GM21528 (cell line): Measurements from ENCODE around the gene RNF208.
"Not testable (repeated sequence)": the region's sequence is repeated elsewhere in the genome, so short reads cannot be mapped to it uniquely, and the experiment has no call there.

ENCODE experiments used
- ATAC-seq: cut with Tn5 transposase; IDR thresholded peaks from one replicate; pipeline ENCODE4 v1.9.1; 2021; ENCODE audit warnings: mild to moderate bottlenecking, moderate library complexity; ENCODE audit not compliant: unreplicated experiment, low FRiP score

The RNF208 gene

DNA sequence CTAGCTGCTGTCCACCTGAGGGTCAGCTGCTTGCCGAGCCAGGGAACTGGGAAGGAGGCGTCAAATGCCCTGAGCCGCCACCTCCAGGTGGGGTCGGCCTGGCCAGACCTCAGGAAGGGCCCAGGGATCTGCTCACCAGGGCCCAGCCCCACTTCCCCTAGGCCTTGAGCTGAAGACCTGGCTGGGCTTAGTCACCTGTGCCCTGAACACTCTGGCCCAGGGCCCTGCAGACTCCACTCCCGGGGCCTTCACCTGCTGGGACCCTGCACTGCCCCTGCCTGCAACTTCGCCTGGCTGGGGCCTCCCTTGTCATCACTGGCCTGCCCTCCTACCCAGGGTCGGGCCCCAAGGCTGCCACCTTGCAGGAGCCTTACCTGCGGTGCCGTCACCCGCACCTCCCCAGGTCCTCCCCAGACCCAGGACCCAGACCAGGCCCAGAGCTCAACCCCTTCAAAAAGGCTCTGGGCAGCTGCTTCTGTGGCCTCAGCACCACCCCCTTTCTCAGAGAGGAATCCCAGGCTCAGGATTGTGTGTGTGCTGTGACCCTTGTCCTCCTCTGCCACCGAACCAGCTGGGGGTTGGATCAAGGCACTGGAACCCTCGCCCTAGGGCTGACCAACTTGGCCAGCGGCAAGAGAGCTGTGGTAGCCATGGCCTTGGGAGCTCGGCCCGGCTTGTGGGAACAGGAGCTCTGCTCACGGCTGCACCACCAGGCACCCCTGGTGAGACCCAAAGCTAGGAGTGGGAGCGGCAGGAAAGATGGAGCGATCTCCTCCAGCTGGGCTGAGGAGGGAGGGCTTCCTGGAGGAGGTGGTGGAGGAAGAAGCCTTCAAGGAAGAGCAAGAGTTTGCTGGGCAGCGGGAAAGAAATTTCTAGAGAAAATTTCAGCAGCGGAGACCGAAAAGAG, 31.9 kb upstream of the RNF208 start:
- ATAC-seq = no peak

- no peak for ATAC-seq
These were observed 30.8 kb upstream of the RNF208 start for GRCh38 chr9:137252555-137253506.

DNA sequence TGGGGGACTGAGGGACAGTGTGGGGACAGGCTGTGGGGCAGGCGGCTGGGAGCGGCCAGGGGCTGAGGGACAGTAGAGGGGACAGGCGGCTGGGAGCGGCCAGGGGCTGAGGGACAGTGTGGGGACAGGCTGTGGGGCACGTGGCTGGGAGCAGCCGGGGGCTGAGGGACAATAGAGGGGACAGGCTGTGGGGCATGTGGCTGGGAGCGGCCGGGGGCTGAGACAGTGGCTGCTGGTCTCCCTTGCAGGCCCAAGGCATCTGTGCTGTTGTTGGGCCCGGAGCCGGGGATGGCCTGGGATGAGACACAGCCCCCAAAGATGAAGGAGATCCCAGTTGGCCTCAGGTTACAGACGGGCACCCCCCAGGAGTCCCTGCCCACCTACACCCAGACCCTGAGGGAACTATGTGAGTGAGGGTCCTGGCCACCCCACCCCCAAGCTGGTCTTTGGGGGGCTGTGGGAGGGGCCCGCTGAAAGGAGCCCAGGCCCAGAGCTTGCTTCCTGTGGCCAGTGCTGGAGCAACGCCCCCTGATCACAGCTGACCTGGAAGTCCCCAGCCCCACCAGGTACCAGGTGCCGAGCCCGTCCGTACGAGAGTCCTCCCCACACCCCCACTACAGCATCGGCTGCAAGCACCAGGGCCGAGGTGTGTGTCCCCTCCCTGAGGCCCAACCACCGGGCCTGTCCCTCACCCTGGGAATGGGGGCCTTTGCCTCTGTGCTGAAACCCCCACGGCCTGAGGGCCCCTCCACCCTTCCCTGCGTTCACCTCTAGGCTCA, 29.6 kb upstream of the RNF208 start:
- ATAC-seq = no peak

GRCh38 chr9:137251194-137251461, 29.1 kb upstream of the RNF208 start, which contains the start of gene STPG3:
Gene STPG3, plus strand, starts transcription at chr9:137251286. Its CDS starts 1 bp downstream, at chr9:137251287.
- ATAC-seq = no peak

DNA sequence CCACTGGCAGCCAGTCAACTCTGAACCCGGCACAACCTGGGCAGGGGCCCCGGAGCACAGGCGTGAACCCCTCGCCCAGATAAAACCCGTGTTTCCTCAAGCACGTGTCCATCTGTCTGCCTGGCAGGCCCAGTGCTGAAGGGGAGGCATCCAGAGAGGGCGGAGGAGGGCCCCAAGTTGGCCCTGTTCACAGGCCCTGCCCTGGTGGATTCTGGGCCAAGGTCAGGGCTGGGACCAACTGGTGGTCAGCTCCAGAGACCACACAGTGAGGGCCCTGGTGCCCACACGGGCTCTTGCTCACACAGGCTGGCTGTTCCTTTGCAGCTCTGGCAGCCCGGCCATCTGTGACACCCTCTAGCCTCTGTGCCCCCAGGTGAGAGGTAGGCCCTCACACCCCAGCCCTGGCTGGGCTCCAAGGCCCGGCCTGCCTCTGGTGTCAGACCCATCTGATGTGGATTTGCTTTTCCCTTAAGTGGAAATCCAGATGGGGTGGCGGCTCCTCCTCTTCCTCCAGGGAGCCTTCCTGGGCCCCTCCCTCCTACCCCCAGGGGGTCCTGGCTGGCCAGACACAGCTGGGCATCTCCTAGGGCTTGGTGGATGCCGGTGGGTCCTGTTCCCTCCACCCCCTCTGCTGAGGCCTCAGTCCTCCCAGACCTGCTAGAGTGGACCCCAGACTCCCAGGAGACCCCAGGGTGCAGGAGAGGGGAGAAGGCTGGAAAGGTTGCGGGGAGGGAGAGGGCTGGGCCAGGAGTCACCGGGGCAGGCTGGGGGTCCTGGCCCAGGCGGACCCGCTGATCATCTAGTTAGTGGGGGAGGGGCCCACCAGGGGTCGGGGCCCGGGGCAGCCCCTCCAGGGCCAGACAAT, 28.5 kb upstream of the RNF208 start:
- no peak for ATAC-seq

DNA sequence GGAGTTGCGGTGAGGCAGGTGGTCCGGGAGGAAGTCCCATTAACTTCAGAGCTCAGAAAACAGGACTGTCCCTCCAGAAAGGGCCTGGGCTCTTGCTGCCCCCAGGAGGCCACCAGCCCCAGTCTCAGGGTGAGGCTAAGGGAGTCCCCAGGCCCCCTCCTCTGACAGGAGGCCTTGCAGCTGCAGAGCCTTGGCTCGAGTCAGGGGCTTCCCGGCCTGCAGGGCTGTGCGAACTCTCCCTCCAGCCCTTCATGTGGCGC, 25.8 kb upstream of the RNF208 start:
- no peak for ATAC-seq

DNA sequence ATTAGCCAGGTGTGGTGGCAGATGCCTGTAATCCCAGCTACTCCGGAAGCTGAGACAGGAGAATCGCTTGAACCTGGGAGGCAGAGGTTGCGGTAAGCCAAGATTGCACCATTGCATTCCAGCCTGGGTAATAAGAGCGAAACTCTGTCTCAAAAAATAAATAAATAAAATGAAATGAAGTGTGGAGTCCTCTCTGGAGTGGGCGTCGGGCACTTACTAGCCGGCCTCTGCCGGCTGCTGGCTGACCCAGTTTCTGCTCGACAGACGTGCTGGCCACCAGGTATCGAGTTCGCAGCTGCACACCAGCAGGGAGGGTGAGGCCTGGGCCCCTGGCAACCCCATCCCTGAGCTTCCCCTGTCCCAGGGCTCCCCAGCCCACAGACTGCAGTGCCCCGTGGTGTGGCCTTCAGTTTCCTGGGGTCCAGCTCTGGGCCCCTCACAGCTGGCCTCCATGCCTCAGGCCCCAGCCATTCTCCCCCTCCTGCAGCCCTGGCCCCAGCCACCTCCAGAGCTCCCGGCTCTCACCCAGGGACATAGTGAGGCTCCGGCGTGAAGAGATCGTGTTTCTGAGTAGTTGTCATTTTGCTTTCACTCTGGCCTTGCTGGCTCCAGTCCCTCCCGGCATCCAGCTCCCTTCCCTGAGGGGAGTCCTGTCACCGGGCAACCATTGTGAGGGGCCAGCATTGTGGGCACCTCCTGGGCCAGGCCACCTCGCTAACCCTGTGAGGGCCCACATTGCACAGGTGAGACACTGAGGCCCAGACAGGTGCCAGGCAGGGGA, 25.3 kb upstream of the RNF208 start:
- no peak for ATAC-seq

DNA sequence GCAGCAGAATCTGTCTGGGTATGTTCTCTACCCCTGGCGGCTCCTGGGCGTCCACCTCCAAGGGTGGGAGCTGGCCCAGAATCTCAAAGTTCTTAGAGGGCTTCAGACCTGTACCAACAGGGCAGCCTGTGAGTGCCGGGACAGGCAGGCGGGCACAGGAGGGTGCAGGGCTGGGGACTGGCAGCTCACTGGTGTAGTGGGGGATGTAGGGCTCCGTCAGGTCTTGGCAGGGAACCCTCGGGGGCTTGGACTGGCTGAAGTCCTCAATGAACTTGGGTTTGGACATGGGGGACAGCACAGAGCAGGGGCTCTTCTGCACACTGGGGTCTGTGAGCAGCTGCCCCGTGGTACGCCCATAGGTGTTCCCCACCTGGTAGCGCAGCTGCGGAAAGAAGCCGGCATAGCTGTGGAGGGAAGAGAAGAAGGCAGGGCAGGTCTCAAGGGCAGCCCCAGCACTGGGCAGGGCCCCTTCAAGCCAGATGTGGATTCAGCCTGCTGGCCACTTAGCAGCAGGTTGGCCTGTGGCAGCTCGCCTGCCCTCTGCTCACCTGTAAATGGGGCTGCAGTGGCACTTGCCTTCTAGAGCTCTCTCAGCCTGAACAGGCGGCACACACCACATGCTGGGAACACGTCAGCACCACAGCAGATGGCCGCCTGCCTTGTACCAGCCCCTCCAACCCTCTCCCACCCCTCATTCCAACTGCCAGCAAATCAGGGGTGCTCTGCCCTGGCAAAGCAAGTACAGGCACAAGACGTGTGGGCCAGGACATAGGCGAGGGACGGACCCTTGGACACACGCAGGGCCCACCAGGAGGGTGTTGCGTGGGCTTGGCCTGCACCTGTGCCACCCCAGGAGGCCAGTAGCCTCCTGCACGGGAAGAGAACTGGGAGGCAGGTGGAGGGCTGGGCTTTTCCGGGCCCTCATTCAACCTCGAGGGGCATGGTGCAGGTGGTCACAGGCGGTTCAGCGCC, 23.7 kb upstream of the RNF208 start:
- ATAC-seq = no peak

GRCh38 chr9:137244486-137245449, 22.7 kb upstream of the RNF208 start:
- ATAC-seq = no peak

DNA sequence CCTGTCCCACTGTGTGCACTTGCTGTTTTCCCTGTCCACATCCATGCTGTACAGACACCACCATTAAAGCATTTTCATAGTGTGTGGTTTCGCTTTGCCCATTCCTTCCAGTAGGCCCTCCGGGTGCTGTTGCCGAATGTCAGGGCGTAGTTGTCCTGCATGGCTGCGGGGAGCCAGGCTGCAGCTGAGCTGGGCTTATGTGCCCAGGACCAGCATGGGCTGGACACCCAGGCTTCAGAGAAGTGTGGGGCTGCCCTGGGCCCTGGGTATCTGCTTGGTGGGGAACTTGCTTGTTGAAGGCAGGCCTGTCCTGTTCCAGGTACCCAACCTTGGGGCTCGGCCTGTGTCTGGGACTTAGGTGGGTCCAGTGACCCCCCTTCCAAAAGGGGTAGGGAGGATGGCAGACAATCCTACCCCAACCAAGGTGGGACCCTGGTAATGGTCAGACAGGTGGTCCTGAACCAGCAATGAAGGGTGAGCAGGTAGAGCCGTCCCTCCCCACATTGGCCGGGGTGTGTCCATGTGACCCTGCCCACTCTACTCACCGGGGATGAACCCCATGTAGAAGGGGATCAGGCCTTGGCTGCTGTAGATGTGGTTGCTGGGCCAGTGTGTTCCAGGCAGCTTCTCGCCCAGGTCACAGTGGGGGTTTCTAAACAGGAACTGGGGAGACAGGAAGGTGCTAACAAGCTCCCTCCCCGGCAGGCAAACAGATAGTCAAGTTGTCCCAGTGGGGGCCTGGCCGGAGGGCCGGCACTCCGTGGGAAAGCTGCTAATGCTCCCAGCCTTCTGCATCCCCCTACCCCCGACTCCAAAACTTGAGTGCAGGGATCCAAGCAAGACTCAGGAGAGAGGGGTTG, 21.8 kb upstream of the RNF208 start:
- ATAC-seq = no peak

- not testable (repeated sequence) for ATAC-seq
These were observed 21.2 kb upstream of the RNF208 start for GRCh38 chr9:137243266-137243625.

- ATAC-seq = no peak
These were observed 20.5 kb upstream of the RNF208 start for GRCh38 chr9:137242269-137243203.

DNA sequence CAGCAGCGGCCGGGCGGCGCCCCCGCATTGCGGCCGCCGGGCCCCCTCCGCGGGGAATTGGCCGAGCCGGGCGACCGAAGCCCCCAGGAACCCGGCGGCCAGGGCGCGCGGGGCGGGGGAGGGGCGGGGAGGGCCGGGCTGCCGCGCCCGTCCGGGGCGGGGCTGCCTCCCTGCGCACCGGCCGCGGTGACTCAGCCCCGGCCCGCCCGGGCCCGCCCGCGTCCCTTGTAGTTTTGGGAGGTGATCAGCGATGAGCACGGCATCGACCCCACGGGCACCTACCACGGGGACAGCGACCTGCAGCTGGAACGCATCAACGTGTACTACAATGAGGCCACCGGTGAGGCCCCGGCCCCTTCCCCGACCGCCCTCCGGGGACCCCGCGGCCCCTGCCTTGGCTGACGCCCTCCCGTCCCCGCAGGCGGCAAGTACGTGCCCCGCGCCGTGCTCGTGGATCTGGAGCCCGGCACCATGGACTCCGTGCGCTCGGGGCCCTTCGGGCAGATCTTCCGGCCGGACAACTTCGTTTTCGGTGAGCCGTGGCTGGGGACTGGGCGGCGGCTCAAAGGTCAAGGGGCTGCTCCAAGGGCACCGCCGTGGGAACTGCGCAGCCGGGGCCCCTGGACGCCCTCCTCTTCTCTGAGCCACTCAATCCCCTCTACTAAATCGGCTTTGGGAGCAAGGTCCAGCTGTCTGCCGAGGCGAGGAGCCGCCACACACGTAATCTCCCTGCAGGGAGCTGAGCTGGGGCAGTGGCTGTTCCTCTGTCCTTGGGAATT, 19.6 kb upstream of the RNF208 start:
- no peak for ATAC-seq

DNA sequence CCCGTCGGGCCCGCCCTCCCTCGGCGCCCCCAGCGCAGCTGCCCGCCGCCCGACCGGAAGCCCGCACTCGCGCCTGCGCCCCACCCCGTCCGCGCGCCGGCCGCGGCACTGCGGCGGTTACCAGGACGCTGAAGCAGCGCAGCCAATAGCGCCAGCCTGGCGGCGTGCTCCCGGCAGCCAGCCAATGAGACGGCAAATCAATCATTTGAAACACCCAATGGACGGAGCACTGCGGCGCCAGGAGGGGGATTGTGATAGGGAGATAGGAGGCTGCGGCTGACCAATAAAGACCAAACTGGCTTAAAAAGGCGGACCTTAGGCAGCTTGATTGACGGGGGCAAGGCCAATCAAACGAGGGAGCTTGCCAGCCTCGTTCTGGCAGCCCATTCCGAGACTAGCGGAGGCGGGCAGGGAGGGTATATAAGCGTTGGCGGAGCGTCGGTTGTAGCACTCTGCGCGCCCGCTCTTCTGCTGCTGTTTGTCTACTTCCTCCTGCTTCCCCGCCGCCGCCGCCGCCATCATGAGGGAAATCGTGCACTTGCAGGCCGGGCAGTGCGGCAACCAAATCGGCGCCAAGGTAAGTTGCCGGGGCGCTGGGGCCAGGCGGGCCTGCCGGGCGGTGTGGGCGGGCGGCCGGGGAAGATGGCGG, 18.9 kb upstream of the RNF208 start, which contains the start of gene TUBB4B:
Gene TUBB4B, plus strand, starts transcription at position 447 of the 649 bp plus-strand sequence. Its CDS starts 74 bp downstream, at position 521.
- peak; percentile 75 for ATAC-seq
